GM10248 (cell line): ENCODE data around the gene DLL4.

Source experiments
- CTCF ChIA-PET: fragments of 300-600 bp; sonication (Branson Sonifier 250); formaldehyde crosslinking; extraction: SDS; loops from one replicate; lab custom pipeline; 2021; ENCODE audit warnings: antibody characterized with exemption; lab: Yijun Ruan, JAX
- POLR2A ChIA-PET: fragments of 350-650 bp; sonication (Branson Sonifier 250); formaldehyde crosslinking; extraction: SDS; loops from one replicate; lab custom pipeline; 2020; ENCODE audit warnings: antibody characterized with exemption; lab: Yijun Ruan, JAX
- DNase-seq: peaks from one replicate; pipeline ENCODE4 v3.0.0; 2012; ENCODE audit errors: extremely low spot score
- TF ChIP-seq, protein P1 (sequence below): IDR thresholded peaks from 2 replicates; pipeline ENCODE4 v1.5.1; 2012; ENCODE audit warnings: mild to moderate bottlenecking, low read depth; ENCODE audit errors: extremely low read depth, missing control alignments, control extremely low read depth

DLL4 gene

GRCh38 chr15:40969363-40969762 is 40.2 kb downstream of the DLL4 start:
- TF ChIP-seq, protein P1, sequence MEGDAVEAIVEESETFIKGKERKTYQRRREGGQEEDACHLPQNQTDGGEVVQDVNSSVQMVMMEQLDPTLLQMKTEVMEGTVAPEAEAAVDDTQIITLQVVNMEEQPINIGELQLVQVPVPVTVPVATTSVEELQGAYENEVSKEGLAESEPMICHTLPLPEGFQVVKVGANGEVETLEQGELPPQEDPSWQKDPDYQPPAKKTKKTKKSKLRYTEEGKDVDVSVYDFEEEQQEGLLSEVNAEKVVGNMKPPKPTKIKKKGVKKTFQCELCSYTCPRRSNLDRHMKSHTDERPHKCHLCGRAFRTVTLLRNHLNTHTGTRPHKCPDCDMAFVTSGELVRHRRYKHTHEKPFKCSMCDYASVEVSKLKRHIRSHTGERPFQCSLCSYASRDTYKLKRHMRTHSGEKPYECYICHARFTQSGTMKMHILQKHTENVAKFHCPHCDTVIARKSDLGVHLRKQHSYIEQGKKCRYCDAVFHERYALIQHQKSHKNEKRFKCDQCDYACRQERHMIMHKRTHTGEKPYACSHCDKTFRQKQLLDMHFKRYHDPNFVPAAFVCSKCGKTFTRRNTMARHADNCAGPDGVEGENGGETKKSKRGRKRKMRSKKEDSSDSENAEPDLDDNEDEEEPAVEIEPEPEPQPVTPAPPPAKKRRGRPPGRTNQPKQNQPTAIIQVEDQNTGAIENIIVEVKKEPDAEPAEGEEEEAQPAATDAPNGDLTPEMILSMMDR = no peak
- ChIA-PET POLR2A (no interaction called here), CTCF (interaction anchor here (1.0 to 1.4 kb wide), 3 partner anchors 14 to 63 kb away, joined by 3 to 4 read pairs (median 3); no protein-coding TSS in a partner anchor)
- no peak for DNase-seq

- TF ChIP-seq, protein P1 = no peak
- POLR2A ChIA-PET = no interaction called here
- CTCF ChIA-PET = interaction anchor here (1.1 to 2.2 kb wide), 6 partner anchors 11 to 209 kb away, joined by 3 to 12 read pairs (median 4); partner anchors contain the start of gene CHAC1
- no peak for DNase-seq
These were observed 45.7 kb downstream of the DLL4 start for GRCh38 chr15:40974879-40975278.

DNA sequence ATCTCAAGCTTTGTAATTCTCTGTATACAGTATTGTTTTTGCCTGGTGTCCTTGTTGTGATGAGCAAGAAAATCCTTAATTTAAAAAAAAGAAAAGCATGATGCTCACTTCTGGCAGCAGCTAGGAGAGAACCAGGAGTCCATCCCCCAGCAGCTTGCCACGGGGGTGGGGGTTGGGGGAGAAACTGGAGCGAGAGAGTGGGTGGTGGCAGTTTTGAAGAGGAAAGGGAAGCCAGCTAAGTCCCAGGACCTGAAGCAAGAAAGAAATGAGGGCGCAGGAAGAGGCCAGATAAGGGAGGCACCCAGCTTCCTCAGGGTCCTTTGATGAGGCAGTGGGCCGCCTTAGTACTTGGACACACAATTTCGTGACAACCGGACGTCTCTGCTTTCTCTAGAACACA is 47.7 kb downstream of the DLL4 start:
- CTCF ChIA-PET = interaction anchor here (1.1 to 2.2 kb wide), 4 partner anchors 9 to 48 kb away, joined by 3 to 12 read pairs (median 6); no protein-coding TSS in a partner anchor
- DNase-seq = no peak
- TF ChIP-seq, protein P1 = no peak
- POLR2A ChIA-PET = no interaction called here

DNA sequence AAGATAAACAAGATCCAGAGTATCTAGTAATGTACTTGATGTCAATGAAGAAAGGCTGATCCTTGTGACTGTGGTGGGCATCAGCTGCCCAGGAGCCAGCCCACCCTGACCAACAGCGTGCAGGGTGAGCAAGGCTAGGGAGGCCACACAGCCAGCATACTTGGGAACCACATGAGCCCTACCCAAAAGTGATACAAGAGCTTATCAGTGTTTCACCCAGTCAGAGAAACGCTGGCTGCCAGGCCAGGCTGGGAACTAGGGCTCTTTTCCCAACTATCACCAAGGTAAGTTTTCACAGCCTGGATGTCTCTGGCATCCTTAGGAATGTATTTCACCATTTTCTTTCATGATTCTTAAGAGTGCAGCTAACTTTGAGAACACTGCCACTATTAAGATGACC is 49.0 kb downstream of the DLL4 start:
- no peak for DNase-seq
- TF ChIP-seq, protein P1 = no peak
- POLR2A ChIA-PET = no interaction called here
- CTCF ChIA-PET = interaction anchor here (1.1 to 1.5 kb wide), 3 partner anchors 13 to 44 kb away, joined by 3 to 4 read pairs (median 3); no protein-coding TSS in a partner anchor

- TF ChIP-seq, protein P1 = no peak
- ChIA-PET POLR2A (no interaction called here), CTCF (interaction anchor here (1.1 to 1.5 kb wide), 3 partner anchors 14 to 44 kb away, joined by 3 to 4 read pairs (median 3); no protein-coding TSS in a partner anchor)
- DNase-seq = no peak
These were observed 49.4 kb downstream of the DLL4 start for GRCh38 chr15:40978562-40978961.

DNA sequence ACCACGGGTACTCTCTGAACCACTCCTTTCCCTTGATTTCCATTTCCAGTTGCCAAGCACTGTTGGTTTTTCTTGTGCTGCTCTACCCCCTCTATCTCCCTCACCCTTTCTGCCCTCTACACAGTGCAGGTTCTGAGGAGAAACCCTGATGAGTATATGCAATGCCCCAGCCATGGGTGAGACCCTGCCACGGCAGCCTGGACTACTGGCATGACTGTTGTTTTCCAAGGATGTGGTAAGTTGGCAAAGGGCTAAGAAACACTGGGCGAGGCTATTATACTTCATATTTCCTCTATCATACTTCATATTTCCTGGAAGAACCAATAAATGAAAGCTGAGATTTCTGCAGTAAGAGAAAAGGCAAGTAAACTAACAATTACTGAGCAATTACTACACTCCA is 52.0 kb downstream of the DLL4 start:
- DNase-seq = no peak
- ChIA-PET POLR2A (no interaction called here), CTCF (interaction anchor here (1.0 to 1.6 kb wide), 4 partner anchors 10 to 17 kb away, joined by 3 to 4 read pairs (median 3); no protein-coding TSS in a partner anchor)
- TF ChIP-seq, protein P1 = no peak

GRCh38 chr15:40982855-40983254 is 53.7 kb downstream of the DLL4 start:
- no peak for DNase-seq
- CTCF ChIA-PET = interaction anchor here (2.2 to 3.5 kb wide), 2 partner anchors 15 to 41 kb away, joined by 6 to 11 read pairs; no protein-coding TSS in a partner anchor
- POLR2A ChIA-PET = no interaction called here
- TF ChIP-seq, protein P1 = no peak
